ENCODE results near the gene MAP4. TPM values are rescaled to one million over a fixed set of nuclear protein-coding genes. Genes with fewer than 3 reads are reported as not detected.

MAP4 gene, protein sequence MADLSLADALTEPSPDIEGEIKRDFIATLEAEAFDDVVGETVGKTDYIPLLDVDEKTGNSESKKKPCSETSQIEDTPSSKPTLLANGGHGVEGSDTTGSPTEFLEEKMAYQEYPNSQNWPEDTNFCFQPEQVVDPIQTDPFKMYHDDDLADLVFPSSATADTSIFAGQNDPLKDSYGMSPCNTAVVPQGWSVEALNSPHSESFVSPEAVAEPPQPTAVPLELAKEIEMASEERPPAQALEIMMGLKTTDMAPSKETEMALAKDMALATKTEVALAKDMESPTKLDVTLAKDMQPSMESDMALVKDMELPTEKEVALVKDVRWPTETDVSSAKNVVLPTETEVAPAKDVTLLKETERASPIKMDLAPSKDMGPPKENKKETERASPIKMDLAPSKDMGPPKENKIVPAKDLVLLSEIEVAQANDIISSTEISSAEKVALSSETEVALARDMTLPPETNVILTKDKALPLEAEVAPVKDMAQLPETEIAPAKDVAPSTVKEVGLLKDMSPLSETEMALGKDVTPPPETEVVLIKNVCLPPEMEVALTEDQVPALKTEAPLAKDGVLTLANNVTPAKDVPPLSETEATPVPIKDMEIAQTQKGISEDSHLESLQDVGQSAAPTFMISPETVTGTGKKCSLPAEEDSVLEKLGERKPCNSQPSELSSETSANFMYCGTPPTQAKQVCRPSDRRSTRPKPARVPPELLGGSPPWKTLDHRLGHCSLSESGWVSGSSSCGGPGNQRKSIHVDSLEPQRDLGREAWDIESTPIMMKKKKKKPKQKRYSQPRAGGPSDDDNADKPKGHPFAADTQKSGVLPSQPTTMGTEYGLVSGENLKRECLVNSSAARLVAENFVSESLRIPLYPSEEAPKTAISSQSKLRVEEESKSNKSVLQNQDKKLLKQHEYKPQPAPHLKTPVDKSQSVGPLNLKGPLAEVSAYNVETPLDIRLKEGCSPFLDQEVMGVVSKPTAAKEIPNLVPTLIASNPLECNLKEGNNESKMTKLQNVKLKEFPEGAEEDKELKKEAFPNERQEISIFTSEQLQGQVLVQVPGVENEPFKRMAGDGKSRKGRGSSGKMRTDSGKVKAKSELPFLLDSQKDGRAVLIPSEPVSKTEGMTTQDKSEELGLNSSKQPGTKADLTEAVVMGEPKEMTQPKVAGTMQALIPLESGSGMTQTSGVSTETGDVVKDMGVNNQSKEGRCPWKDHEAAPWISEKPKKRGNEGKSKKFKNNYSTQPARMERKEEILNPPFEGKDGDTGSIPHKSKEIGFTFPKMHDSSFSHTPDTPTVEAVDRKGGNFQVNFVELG (N-terminal part only)
- 338 and 346 TPM in 2 replicates for polyA plus RNA-seq

GRCh38 chr3:48016301-48016973, at the start of gene MAP4:
Gene MAP4 (minus strand): TSS chr3:48016416. CDS start chr3:47998860, 17,556 bp downstream.

DNA sequence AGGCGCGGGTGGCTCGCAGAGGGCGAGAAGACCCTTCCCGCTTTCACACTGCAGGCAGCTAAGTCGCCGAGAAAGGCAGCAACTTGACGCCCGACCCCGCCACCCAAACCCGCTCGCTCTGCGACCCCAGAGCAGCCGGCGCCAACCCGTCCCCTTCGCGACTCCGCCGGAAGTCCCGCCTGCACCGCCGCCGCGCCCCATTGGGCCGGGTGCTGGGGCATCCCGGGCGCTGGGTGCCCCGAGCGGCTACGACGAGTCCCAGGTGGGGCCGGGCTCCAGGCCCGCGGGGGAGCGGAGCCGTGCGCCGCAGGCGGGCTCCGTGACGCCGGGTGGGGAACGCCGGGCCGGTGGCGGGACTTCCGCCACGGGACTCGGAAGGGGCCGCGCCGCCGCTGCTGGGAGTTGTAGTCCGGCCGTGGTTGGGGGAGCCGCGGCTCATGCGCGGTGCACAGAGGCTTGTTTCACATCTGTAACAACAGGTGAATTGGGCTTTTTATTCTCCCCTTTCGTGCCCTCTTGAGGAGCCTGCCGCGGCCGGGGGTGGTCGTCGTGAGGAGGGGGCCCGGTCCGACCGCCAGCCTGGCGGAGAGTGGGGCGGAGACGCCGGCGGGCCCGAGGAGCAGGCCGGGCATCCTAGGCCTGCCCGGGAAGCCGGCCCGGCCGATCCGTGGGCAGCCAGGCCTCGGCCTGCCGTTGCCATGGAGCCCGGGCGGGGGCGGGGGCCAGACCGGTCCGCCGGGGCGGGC, 213.3 kb downstream of the MAP4 start, which contains the start of gene DHX30:
TSS of gene DHX30 (plus strand) at position 405 of the 746 bp plus-strand sequence. CDS start 7,546 bp downstream, outside the sequence.

Other genes with a start within 250 kb of the MAP4 start
- 1.2 and 3.2 TPM in 2 replicates for gene SMARCC1, start 234.5 kb downstream of the MAP4 start, polyA plus RNA-seq
- gene DHX30, start 213.3 kb downstream of the MAP4 start, polyA plus RNA-seq: 37.2 and 42.3 TPM in 2 replicates
- gene CDC25A, start 172.0 kb upstream of the MAP4 start, polyA plus RNA-seq: 0.69 and 0.94 TPM in 2 replicates
- not detected in 2 replicates for gene CAMP, start 207.1 kb upstream of the MAP4 start, polyA plus RNA-seq
- 1.8 and 3.5 TPM in 2 replicates for gene ZNF589, start 224.7 kb upstream of the MAP4 start, polyA plus RNA-seq